Adrenal gland (tissue), 12 donors: Measurements from ENCODE around the gene PRELID3B. TPM values are rescaled to one million over a fixed set of nuclear protein-coding genes. Genes with fewer than 3 reads are reported as not detected.

Experiments
- DNase-seq, 7 donors: peaks; one replicate each; pipeline ENCODE4 v3.0.0-alpha.2; 2019 to 2020
- H3K27ac ChIP-seq, 5 donors: fragments of 200-600 bp; sonication (generic) in 4 of 5; 1 replicate in 3 of 5; 2 replicates in 2 of 5; pipeline versions ENCODE4 v1.5.1 to v1.8.0; 2016 to 2020; ENCODE audit warnings: mild to moderate bottlenecking in 1 of 5
- H3K27me3 ChIP-seq: fragments of 200-600 bp; 2 replicates; pipeline ENCODE4 v1.8.0; 2021
- H3K36me3 ChIP-seq, 2 donors: fragments of 200-600 bp; replicated peaks in 1 of 2; 1 replicate in 1 of 2; 2 replicates in 1 of 2; pipeline versions ENCODE4 v1.5.1 to v1.8.0; 2018 to 2022
- H3K4me1 ChIP-seq, 2 donors: fragments of 200-600 bp; replicated peaks in 1 of 2; 1 replicate in 1 of 2; 2 replicates in 1 of 2; pipeline versions ENCODE4 v1.5.1 to v1.8.0; 2018 to 2021
- H3K4me3 ChIP-seq, 4 donors: fragments of 200-600 bp; sonication (generic) in 3 of 4; one replicate each; pipeline ENCODE4 v1.5.1; 2016 to 2018
- H3K9me3 ChIP-seq, 3 donors: fragments of 200-600 bp; sonication (generic) in 1 of 3; replicated peaks in 1 of 3; 1 replicate in 2 of 3; 2 replicates in 1 of 3; pipeline versions ENCODE4 v1.5.1 to v1.8.0; 2016 to 2021
- POLR2A ChIP-seq, 2 donors: fragments of 450-650 bp; IDR thresholded peaks; one replicate each; pipeline ENCODE4 v1.6.1; 2017; ENCODE audit warnings: antibody characterized with exemption in 2 of 2, mild to moderate bottlenecking in 2 of 2, moderate library complexity in 1 of 2
- WGBS, 4 donors: extraction: QIAGEN DNeasy Blood & Tissue Kit in 2 of 4; methylation state at CpG; one replicate each; pipeline versions ENCODE4 v1.1.5 to v1.1.7; 2013 to 2017; 5-methylcytosine and 5-hydroxymethylcytosine counted together
- intact Hi-C, 2 donors: fragments of 100-400 bp; cut with DNase I; formaldehyde crosslinking; loops; one replicate each; pipeline versions ENCODE4 v1.14.1 to v1.15.0; 2022 to 2023
- polyA plus RNA-seq, 3 donors: library from polyadenylated mRNA; stranded (reverse); fragments of 200-250 nt in 2 of 3; fragments of 350-450 nt in 1 of 3; fragmentation: Illumina TruSeq in 1 of 3; extraction: RNeasy Lipid Tissue Mini Kit (QIAGEN cat#74804) in 1 of 3; gene quantifications; one replicate each; pipeline ENCODE4 v1.2.3, GENCODE V29; 2013 to 2014
- total RNA-seq, 9 donors: library from RNA; depleted of rRNA in 4 of 9; stranded (reverse); fragments of >200 nt in 4 of 9; fragments of 120-200 nt in 1 of 9; fragmentation: NEBNext Ultra II Directional in 1 of 9; extraction: Animal tissue kit (Norgen Biotek cat#: 25700) in 1 of 9; gene quantifications; one replicate each; pipeline versions ENCODE4 v1.1.0 to v1.2.4, GENCODE V29; 2013 to 2023
- TF ChIP-seq, protein P1 (sequence below), 6 experiments: fragments of 450-650 bp in 4 of 6; fragments of 200-600 bp in 2 of 6; sonication (generic) in 1 of 6; IDR thresholded peaks; 1 replicate in 5 of 6; 2 replicates in 1 of 6; pipeline versions ENCODE4 v1.5.1 to v1.8.0; 2016 to 2021; ENCODE audit warnings: antibody characterized with exemption in 6 of 6, mild to moderate bottlenecking in 2 of 6, moderate library complexity in 1 of 6
- donor health status: healthy with polysubstance abuse.
- donor health status: Bipolar disorder and iron deficiency.
- donor health status: DM: yes; HTN: yes; CAD: no.
- donor health status: DM: no; HTN: no; CAD: no.
- donor health status: DM: no; HTN: no; CAD: no.
- donor health status: DM: yes; HTN: yes; CAD: no.

The PRELID3B gene
- total and polyA plus RNA-seq, 12 donors, result 13.3 to 119 (median 47.8) TPM

DNA sequence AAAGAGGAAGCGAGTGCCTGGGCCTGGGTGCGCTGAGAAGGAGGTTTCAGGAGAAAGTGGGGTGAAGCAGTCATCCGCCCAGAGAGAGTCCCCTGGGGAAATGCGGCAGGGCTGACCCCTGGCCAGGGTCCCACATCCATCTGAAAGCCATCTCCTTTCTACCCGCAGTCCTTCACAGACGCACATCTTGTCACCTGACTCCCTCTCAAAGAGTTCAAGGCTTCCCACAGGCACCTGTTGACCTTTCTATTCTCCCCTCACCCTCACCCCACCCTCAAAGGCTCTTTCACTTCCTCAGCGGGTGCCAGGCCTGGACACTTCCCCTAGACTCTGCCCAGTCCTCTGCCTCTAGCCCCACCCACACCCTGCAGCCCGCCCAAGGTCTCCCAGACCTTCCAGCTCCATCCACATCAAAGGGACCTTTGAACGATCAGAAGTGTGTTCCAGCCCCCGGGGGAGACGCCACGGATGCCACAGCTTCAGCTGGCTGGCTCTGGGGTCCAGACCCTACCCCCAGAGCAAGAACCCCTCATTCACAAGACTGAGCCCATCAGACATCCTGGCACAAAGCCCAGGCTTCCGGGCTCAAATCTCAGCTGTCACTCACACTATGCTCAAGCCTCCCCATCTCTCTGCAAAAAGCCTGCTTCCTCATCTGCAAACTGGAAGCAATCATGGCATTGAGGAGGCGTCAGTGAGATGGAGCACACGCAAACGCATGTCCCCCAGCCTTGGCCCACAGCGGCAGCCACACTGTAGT lies 37.6 kb downstream of the PRELID3B start:
- H3K27me3 ChIP-seq, result no peaks in the 10 kb centered on the region
- peak overlapping the region in 3 of 5 donors; percentile 75 to 87 (median 86) for H3K27ac ChIP-seq
- peak overlapping the region in 1 of 4 donors; percentile 82 for H3K4me3 ChIP-seq
- H3K4me1 ChIP-seq, result peaks cover 14 to 34% of the 10 kb centered on the region in 2 donors
- peak; percentile 51 to 80 (median 70) for DNase-seq
- 34 to 49% (median 35%) methylated on average over 11 to 17 of the region's 17 CpGs for WGBS, 4 donors
- intact Hi-C loops, result no loop called here
- TF ChIP-seq POLR2A (IDR thresholded peaks at IDR 0.05), result no peak
- TF ChIP-seq, protein P1, sequence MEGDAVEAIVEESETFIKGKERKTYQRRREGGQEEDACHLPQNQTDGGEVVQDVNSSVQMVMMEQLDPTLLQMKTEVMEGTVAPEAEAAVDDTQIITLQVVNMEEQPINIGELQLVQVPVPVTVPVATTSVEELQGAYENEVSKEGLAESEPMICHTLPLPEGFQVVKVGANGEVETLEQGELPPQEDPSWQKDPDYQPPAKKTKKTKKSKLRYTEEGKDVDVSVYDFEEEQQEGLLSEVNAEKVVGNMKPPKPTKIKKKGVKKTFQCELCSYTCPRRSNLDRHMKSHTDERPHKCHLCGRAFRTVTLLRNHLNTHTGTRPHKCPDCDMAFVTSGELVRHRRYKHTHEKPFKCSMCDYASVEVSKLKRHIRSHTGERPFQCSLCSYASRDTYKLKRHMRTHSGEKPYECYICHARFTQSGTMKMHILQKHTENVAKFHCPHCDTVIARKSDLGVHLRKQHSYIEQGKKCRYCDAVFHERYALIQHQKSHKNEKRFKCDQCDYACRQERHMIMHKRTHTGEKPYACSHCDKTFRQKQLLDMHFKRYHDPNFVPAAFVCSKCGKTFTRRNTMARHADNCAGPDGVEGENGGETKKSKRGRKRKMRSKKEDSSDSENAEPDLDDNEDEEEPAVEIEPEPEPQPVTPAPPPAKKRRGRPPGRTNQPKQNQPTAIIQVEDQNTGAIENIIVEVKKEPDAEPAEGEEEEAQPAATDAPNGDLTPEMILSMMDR (IDR thresholded peaks at IDR 0.05), result no peak
- no peaks in the 10 kb centered on the region for H3K9me3 ChIP-seq
- H3K36me3 ChIP-seq, result peaks cover 0 to 13% of the 10 kb centered on the region in 2 donors

DNA sequence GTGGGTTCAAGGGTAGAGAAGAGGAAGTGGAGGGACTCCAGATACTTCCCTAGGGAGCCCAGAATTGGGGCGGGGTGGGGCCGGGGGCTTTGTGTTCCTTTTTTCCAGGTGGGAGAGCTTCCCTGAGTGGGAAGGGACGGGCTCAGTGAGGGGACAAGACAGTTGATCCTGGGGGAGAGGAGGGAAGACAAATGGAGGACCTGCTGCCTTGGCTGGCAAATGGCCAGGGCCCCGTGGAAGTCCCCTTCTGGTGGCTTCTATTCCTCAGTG lies 38.2 kb downstream of the PRELID3B start:
- WGBS, 4 donors, result 55 to 68% (median 63%) methylated on average over 4 of the region's 4 CpGs
- TF ChIP-seq, protein P1 (IDR thresholded peaks at IDR 0.05), result no peak
- TF ChIP-seq POLR2A (IDR thresholded peaks at IDR 0.05), result no peak
- peak; percentile 37 to 69 (median 55) for DNase-seq
- Histone ChIP-seq H3K4me3 (peak overlapping the region in 1 of 4 donors; percentile 26), H3K27ac (peak overlapping the region in 3 of 5 donors; percentile 19 to 87 (median 86)), H3K36me3 (peaks cover 0 to 15% of the 10 kb centered on the region in 2 donors), H3K27me3 (no peaks in the 10 kb centered on the region), H3K9me3 (no peaks in the 10 kb centered on the region), H3K4me1 (peaks cover 14 to 34% of the 10 kb centered on the region in 2 donors)
- intact Hi-C loops, result no loop called here

DNA sequence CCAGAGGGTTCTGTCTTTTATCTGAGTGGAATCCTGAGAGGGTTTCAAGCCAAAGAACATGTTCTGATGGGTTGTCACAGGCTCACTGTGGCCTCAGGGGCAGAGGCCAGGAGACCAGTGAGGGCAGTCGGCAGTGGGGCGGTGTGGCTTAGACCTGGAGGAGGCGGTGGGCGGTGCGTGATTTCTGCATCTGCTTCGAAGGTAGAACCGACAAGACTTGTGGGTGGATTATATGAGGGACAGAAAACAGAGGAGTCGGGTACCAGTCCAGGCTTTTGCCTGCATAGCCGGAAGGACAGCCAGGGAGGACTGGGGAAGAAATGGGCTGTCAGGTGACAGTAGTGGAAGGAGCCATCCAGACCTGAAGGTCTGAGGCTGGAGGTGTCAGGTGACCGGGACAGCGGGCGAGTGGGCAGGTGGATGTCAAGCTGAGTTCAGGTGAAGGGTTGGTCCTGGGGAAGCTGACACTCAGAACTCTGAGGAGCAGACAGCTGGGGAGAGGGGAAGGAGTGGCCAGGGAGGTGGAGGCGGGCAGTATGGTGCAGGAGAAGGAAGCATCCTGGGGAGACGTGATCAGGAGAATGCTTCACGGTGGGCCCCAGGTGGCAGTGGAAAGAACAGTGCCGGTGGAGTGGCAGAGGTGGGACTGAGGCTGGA lies 38.6 kb downstream of the PRELID3B start:
- intact Hi-C loops, result no loop called here
- no peak for DNase-seq
- Histone ChIP-seq H3K36me3 (peaks cover 0 to 20% of the 10 kb centered on the region in 2 donors), H3K4me3 (peak overlapping the region in 1 of 4 donors; percentile 26), H3K4me1 (peaks cover 14 to 34% of the 10 kb centered on the region in 2 donors), H3K27me3 (no peaks in the 10 kb centered on the region), H3K9me3 (no peaks in the 10 kb centered on the region), H3K27ac (peak overlapping the region in 2 of 5 donors; percentile 86 to 87)
- TF ChIP-seq POLR2A (IDR thresholded peaks at IDR 0.05), result no peak
- TF ChIP-seq, protein P1 (IDR thresholded peaks at IDR 0.05), result no peak
- 86 to 89% (median 86%) methylated on average over 16 of the region's 16 CpGs for WGBS, 4 donors

DNA sequence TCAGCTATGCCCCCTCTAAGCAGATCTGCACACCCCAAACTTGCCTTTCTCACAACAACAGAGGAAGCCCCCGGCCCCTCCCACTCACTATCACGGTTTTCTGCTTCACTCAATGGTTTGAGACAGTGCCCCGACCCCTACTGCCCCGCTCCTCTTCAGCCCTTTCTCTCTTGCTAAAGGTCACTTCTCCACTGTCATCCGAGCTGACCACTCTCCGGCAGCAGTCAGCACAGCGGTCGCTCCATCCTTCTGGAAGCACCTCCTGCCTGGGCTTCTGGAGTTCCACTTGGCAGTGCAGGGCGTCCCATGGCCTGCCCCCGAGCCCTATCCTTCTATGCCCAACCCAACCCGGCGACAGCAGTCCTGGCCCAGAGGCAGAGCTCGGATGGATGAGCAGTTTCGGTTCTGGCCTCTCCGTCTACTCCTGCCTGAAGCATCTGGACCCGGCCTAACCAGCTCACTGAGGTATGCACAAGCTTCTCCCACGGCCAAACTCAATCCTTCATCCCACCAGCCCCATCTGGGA lies 39.6 kb downstream of the PRELID3B start:
- Histone ChIP-seq H3K9me3 (no peaks in the 10 kb centered on the region), H3K27me3 (no peaks in the 10 kb centered on the region), H3K36me3 (peaks cover 0 to 30% of the 10 kb centered on the region in 2 donors), H3K27ac (no peak overlapping the region), H3K4me3 (no peak overlapping the region), H3K4me1 (peaks cover 14 to 34% of the 10 kb centered on the region in 2 donors)
- TF ChIP-seq, protein P1 (IDR thresholded peaks at IDR 0.05), result no peak
- DNase-seq, result no peak
- intact Hi-C loops, result no loop called here
- WGBS, 4 donors, result 84 to 91% (median 87%) methylated on average over 17 of the region's 17 CpGs
